AG08395 (cell line): ENCODE measurements around the gene PCDH18.
A peak's percentile ranks its signal among the peaks of the same experiment; 100 is the strongest.
"Not testable (repeated sequence)": the region's sequence is repeated elsewhere in the genome, so short reads cannot be mapped to it uniquely, and the experiment has no call there.

Experiments
- DNase-seq: peaks from one replicate; pipeline ENCODE4 v3.0.0; 2012; ENCODE audit warnings: mixed read lengths, low spot score

The PCDH18 gene

GRCh38 chr4:137529432-137529831, 2.9 kb downstream of the PCDH18 start:
- no peak for DNase-seq

DNA sequence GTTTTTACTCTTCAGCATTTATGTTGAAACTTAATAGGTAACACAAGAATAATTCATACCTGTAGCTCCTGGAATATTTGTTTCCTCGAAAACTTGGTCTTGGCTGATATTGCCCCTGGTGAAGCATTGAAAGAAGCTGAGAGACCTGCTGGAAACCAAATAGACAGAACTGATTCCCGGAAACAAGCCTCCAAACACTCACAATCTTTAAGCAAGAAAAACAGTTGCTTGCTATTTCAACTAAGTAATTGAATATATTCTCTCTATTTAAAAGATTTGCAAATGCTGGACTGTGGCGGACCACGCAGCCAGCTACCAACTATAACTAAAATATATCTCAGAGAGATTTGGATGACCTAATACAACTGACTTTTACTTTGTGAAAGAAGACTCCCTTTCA, 3.6 kb downstream of the PCDH18 start:
- DNase-seq: no peak

DNA sequence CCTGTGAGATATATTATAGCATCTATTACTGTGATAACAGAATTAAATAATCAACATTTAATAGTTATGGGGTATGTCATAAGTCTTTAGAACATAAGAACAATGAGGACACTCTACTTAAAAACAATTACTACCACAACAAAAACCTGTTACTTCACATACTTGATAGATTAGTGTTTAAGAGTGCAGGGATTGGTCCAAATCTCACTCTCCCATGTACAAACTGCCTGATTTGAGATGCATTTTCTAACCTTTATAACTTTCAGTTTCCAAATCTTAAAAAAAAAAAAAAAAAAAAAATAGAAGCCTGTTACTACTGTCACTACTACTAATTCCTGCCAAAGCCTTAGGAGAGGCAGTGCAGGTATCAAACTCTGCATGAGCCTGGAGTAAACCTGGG, 5.6 kb downstream of the PCDH18 start:
- no peak for DNase-seq

GRCh38 chr4:137524725-137525369, 7.4 kb downstream of the PCDH18 start:
- DNase-seq: peak; percentile 26

GRCh38 chr4:137523329-137523728, 9.0 kb downstream of the PCDH18 start:
- DNase-seq: no peak

- no peak for DNase-seq
Measured at GRCh38 chr4:137521053-137521452, 11.2 kb downstream of the PCDH18 start.

- peak; percentile 40 for DNase-seq
Measured at GRCh38 chr4:137519406-137519805, 12.9 kb downstream of the PCDH18 start.

GRCh38 chr4:137517323-137517722, 15.0 kb downstream of the PCDH18 start:
- not testable (repeated sequence) for DNase-seq

GRCh38 chr4:137514406-137515111, 17.7 kb downstream of the PCDH18 start:
- DNase-seq: no peak

DNA sequence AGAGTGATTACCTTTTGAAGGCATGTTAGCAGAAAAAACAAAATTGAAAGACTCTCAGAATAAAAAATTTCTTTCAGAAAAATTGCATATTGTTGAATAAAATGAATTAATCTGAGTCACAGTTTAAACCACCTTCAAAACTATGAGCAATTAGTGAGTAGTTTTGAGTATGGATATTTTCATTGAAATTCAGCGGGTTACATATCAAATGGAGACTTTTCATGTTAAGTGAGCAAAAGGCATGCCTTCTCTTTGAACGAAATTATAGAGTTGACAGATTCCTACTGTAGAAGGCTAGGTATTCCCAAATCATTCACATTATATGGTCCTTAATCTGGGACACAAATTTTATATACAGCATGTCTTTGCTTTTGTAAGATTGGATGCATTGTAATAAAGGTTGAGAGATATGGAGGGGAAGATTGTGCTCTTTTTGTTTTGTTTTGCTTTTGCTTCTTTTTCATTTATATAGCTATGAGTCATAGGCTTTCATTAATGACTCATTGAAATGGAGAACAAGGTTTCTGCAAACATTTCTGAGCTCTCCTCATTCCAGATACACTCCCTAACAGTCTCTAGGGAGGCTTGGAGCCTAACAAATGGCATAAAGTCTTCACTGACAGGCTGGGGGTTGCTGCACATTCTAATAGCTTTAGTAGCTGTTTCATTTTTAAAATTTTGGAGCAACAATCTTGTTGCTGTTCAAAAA, 21.6 kb downstream of the PCDH18 start:
- peak; percentile 90 for DNase-seq

GRCh38 chr4:137509855-137510282, 22.4 kb downstream of the PCDH18 start:
- DNase-seq: no peak

DNA sequence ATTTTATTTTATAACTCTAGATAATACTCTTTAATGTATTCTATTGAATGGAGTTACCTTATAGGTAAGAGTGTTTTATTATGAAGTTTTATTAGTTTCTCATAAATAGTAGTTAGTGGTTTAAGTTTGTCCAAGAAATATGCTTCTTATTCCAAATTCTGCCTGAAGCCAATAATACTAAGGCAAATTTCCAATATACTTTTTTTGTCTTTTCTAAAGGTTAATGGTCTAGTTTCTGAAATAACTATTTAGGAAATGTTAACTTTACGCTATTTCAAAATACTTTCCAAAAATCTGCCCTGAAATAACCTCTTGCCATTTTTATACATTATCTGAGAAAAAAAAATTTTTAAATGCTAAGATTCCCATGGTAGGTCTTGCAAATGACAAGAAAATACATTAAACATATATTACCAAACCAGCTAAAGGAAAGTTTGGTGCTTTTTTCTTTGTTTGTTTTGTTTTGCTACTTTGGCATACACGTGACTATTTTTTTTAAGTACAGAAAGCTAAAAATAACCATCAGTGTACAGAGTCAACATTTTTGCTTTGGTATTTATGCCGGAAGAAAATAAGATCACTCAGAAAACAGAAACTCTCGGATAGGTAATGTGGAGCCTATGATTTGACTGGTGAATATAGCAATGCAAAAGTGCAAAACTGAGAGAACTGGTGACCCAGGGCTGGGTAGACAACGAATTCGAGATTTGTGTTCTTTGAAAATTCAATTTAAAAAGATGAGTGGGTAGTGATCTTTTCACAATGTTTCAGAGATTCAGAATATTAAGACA, 29.8 kb downstream of the PCDH18 start:
- no peak for DNase-seq

DNA sequence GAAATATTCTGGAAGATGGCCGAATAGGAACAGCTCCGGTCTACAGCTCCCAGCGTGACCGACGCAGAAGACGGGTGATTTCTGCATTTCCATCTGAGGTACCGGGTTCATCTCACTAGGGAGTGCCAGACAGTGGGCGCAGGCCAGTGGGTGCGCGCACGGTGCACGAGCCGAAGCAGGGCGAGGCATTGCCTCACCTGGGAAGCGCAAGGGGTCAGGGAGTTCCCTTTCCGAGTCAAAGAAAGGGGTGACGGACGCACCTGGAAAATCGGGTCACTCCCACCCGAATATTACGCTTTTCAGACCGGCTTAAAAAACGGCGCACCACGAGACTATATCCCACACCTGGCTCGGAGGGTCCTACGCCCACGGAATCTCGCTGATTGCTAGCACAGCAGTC, 36.0 kb downstream of the PCDH18 start:
- DNase-seq: not testable (repeated sequence)

DNA sequence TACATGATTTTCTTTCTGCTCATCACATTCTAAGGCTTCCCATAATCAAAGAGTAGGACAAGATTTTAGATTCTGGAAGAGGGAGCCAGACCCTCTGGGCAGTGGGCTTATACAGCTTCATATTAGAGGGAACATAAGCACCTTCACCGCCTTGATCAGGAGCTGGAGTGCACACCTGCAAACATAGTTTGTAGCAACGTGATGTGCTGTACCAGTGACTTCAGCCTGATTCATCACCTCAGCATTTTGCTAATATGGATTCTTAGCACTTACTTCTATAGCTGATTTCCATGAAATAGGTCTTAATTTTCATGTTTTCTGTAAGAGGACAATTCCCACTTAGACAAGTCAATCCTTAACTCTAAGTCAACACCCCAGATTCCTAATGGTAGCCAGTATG, 36.7 kb downstream of the PCDH18 start:
- DNase-seq: no peak

DNA sequence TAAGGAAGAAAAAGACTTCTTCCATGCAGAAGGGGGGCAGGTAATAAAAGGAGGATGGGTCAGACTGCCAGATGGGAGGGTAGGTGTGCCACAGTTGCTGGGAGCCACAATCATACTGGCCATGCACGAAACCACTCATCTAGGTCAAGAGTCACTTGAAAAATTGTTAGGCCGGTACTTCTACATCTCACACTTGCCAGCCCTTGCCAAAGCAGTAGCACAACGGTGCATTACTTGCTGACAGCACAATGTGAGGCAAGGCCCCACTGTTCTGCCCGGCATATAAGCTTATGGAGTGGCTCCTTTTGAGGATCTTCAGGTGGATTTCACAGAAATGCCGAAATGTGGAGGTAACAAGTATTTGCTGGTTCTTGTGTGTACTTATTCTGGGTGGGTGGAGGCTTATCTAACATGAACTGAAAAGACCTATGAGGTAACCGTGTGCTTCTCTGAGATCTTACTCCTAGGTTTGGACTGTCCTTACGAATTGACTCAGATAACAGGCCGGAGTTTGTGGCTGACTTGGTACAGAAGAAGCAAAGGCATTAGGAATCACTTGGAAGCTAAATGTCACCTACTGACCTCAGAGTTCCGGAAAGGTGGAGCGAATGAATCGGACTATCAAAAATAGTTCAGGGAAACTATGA, 48.9 kb downstream of the PCDH18 start:
- not testable (repeated sequence) for DNase-seq

DNA sequence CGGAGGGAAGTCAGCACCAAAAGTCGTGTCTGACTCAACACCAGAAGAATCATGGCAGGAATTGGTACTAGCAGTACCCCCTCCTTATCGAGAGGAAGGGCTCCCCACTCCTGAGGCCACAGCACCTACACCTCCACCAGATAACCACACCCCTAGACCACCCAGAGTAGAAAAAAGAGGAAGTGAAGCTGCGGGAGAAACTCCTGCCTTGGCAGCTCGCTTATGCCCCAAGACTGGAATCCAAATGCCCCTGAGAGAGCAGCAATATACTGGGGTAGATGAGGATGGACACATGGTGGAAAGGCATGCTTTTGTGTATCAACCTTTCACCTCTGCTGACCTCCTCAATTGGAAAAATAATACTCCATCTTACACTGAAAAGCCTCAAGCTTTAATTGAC, 52.6 kb downstream of the PCDH18 start:
- DNase-seq: not testable (repeated sequence)

DNA sequence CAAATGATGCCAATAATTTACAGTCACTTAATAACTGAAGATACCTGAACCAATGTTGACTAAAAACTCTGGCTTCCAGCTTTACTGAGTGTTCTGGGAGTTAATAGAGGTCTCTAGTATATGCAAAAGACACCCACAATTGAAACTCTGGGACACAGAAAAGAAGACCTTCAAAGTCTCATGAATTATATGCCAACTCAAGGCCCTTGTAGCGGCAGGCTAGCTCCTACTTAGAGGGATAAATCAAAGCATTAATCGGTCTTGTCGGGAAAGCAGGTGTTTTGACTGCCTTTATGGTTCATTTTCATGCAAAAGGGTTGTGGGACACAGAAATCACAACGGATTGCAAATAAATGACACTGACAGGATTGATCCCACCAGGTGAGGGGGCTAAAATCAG, 55.9 kb downstream of the PCDH18 start:
- no peak for DNase-seq

DNA sequence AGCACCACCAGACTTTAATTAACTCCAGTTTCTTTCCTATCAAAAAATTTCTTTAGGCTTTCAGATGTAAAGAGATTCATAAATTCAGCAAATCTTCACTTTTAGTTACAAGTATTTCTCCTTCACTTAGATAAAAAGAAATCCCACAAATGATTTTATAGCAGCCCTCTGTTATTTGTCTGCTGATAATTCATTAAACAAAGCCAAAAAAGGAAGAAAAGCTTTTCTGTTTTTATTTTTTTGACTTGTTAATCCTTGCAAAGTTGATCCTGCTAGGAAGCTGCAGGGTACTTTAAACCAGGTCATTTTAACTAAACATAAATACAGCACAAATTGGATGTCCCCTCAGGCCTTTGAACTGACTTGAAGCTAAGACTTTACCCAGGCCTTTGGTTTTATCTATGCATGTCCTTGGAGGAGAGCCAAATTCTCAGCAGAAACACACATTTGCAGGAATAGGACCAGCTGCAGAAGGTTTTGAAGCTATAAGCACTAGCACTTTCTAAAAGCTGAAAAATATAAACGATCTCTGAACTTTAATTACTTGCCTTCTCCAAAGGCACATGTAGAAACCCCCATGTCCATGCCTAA, 57.5 kb downstream of the PCDH18 start:
- DNase-seq: peak; percentile 8

DNA sequence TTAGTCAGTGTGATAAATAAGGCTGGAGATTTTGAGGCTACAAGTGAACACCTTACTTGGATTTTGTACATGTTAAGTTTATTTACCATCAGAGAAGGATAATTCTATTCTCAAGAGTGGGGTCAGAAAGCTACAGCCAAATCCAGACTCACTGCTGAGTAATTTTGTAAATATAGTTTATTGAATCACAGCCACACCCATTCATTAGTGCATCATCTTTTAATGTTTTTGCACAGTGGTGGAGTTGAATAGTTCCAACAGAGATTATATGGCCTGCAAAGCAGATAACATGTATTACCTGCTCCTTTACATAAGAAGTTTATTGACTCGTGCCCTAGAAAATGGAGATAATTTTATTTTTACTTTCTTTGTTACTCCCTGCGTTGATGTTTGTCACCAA, 60.4 kb downstream of the PCDH18 start:
- DNase-seq: peak; percentile 32

- DNase-seq: no peak
Measured at GRCh38 chr4:137471461-137471860, 60.8 kb downstream of the PCDH18 start.

- DNase-seq: no peak
Measured at GRCh38 chr4:137470806-137471205, 61.5 kb downstream of the PCDH18 start.
